GM13976 (cell line): Measurements from ENCODE around the gene PRKAG2.
"Not testable (repeated sequence)": the region's sequence is repeated elsewhere in the genome, so short reads cannot be mapped to it uniquely, and the experiment has no call there.

Source experiments
- DNase-seq: peaks from one replicate; pipeline ENCODE4 v3.0.0; 2012; ENCODE audit warnings: low spot score
- in situ Hi-C: fragments of 300-500 bp; cut with MboI; formaldehyde crosslinking; loops from one replicate; pipeline ENCODE4 v1.12.0; 2022; ENCODE audit warnings: low sequenced_read_pairs, mixed read lengths, inconsistent platforms; ENCODE audit not compliant: unreplicated experiment
- TF ChIP-seq, protein P1 (sequence below): IDR thresholded peaks from 2 replicates; pipeline ENCODE4 v1.5.1; 2012; ENCODE audit warnings: borderline replicate concordance, mild to moderate bottlenecking; ENCODE audit not compliant: insufficient read depth; ENCODE audit errors: extremely low read depth, missing control alignments, control extremely low read depth

Gene PRKAG2

DNA sequence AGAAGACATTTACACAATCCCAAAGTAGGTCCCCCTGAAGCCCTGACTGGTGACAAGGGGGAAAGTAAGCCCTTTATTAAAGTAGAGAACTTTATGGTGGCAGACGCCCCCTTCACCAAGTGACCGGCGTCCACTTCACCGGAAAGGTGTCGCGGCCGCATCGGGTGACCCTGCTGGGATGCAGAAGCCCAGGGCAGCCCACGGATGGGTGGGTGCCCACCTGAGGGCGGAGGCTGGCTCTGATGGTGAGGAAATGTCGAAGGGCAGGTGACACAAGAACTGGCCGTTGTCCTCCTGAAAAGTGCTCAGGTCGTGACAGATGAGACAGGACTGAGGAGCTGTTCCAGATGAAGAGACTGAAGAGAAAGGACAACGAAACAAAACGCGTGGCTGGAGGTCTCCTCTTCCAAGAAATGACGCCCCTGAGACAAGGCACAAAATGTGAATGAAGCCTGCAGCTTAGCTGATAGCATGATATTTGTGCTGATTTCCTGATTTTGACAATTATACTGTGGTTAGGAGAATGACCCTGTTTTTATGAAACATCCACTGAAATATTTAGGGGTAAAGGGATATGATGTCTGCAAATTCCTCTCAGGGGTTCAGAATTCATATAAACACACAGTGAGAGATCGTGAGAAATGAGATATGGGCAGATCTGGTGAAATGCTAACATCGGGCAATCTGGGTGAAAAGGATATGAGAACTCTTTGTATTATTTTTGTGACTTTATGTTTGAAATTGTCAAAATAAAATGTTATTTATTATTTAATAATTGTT, 123.9 kb downstream of the PRKAG2 start:
- DNase-seq = no peak
- in situ Hi-C loops = no loop called here
- TF ChIP-seq, protein P1, sequence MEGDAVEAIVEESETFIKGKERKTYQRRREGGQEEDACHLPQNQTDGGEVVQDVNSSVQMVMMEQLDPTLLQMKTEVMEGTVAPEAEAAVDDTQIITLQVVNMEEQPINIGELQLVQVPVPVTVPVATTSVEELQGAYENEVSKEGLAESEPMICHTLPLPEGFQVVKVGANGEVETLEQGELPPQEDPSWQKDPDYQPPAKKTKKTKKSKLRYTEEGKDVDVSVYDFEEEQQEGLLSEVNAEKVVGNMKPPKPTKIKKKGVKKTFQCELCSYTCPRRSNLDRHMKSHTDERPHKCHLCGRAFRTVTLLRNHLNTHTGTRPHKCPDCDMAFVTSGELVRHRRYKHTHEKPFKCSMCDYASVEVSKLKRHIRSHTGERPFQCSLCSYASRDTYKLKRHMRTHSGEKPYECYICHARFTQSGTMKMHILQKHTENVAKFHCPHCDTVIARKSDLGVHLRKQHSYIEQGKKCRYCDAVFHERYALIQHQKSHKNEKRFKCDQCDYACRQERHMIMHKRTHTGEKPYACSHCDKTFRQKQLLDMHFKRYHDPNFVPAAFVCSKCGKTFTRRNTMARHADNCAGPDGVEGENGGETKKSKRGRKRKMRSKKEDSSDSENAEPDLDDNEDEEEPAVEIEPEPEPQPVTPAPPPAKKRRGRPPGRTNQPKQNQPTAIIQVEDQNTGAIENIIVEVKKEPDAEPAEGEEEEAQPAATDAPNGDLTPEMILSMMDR = no peak

DNA sequence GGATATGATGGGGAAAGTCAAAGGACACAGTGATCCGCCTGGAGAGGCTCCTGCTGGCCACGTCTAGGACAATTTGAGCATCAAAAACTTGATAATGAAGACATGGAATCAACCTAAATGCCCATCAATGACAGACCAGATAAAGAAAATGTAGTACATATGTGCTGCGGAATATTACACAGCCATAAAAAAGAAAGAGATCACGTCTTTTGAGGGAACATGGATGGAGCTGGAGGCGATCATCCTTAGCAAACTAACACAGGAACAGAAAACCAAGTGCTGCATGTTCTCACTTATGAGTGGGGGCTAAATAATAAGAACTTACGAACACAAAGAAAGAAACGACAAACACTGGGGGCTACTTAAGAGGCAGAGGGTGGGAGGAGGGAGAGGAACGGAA, 124.9 kb downstream of the PRKAG2 start:
- no peak for DNase-seq
- TF ChIP-seq, protein P1 = no peak
- in situ Hi-C loops = no loop called here

DNA sequence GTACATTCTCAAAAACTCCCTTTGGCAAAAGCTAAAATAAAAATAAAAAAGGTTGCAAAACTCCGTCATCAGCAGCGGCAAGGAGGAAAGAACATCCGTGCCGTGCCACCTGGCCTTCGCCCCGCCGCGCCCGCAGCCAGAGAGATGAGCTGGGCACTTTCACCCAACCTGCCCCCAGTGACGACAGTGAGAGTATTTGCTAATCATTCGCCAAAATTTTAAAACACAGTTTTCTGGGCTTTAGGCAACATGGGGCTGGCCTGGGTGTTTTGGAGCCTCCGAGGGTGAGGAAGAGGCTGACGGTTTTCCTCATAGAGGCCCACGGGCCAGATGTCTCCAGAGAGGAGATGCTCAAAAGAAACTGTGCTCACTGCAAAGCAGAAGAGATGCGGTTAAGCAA, 128.2 kb downstream of the PRKAG2 start:
- no peak for DNase-seq
- in situ Hi-C loops = no loop called here
- TF ChIP-seq, protein P1 = no peak

DNA sequence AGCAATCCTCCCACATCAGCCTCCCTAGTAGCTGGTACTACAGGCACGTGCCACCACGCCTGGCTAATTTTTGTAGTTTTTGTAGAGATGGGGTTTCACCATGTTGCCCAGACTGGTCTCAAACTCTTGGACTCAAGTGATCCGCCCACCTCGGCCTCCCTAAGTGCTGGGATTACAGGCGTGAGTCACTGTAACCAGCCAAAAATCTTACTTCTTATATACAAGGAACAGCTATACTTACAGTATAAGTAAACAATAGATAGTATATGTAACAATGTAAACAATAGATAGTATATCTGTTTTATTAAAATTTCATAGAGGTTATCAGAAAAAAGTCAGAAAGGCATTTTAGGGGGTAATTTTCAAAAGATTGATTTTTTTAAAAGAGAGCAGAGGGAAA, 128.9 kb downstream of the PRKAG2 start:
- in situ Hi-C loops, DNase-seq: not testable (repeated sequence)

DNA sequence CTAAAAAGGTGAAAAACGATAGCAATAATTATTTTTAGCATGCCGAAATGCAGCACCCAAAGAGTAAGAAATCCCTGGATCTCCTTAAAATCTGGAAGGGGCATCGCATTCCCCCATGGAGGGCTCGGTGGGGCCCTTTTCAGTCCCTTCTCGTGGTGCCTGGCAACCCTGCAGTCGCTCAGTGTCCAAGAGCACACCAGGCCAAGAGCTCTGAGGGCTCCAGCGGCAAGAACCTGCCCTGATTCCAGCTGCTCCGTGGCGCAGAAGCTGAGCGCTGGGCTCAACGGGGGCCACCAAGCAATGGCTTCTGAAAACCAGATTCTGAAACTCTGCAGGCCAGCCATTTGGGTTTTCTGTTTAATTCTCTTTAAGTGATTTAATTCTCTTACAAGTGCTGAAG, 131.2 kb downstream of the PRKAG2 start:
- DNase-seq = no peak
- in situ Hi-C loops = no loop called here

DNA sequence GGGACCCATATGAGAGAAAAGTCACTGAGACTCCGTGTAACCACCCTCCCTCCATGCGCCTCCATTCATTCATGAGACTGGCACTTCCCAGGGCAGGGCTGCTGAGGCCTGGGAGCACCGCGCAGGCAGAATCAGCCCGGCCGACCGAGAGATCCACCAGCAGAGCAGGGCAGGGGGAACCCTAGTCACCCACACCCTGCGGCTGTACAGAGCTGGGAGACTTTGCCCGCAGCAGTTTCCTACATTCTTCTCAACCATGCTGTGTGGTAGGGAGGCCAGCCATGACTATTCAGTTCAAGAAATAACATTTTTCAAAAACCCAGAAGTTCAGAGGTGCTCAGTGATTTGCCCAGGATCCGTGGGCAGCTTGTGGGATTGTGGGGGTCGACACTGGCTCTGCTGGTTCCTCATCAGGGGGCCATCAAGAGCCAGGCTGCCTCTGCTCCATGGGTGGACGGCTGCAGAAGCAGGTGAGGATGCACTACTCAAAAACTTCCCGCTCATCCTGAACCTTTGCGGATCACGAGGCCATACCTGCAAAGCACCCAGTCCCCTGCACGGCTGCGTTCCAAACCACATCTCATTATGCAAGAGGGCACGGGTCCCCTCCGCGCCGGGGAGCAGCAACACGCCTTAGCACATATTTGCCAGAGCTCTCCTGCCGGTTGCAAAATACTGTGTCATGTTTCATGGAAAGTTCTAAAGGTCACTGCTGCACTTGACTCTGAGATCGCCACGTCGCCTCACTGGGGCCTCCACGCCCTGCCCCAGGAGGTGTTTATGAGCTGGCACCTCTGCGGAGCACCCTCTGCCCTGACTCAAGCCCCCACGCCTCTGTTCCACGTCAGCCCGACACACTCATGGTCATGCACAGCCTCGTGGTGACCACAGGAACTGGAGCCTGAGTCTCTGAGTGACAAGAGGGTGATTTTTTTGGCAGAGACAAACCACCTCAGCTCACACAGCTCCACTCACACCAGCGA, 132.0 kb downstream of the PRKAG2 start:
- TF ChIP-seq, protein P1 = no peak
- in situ Hi-C loops = no loop called here
- no peak for DNase-seq

More for the DNA sequence above, 131.2 kb downstream of the PRKAG2 start:
- TF ChIP-seq, protein P1 = no peak
